Fibroblast of lung (primary cell): ENCODE measurements around the gene SLC16A1. TPM values are rescaled to one million over a fixed set of nuclear protein-coding genes. Genes with fewer than 3 reads are reported as not detected.

Experiments
- DNase-seq, 2 donors: peaks; one replicate each; pipeline versions ENCODE4 v3.0.0 to v3.0.0-alpha.2; 2010; ENCODE audit warnings: low read depth in 2 of 2
- H2AFZ ChIP-seq: 2 replicates; pipeline ENCODE4 v1.5.1; 2012; ENCODE audit warnings: low read length, control low read depth, inconsistent platforms
- H3K27ac ChIP-seq: 2 replicates; pipeline ENCODE4 v1.5.1; 2011; ENCODE audit warnings: low read length, control low read depth; ENCODE audit not compliant: insufficient read depth
- H3K27me3 ChIP-seq: 2 replicates; pipeline ENCODE4 v1.5.1; 2011; ENCODE audit warnings: mild to moderate bottlenecking, low read length; ENCODE audit not compliant: control insufficient read depth, insufficient read depth
- H3K36me3 ChIP-seq: 2 replicates; pipeline ENCODE4 v1.5.1; 2011; ENCODE audit warnings: low read length; ENCODE audit not compliant: control insufficient read depth, insufficient read depth
- H3K4me1 ChIP-seq: 2 replicates; pipeline ENCODE4 v1.5.1; 2011; ENCODE audit warnings: low read length; ENCODE audit not compliant: control insufficient read depth, insufficient read depth; ENCODE audit errors: extremely low read depth
- H3K4me2 ChIP-seq: 2 replicates; pipeline ENCODE4 v1.5.1; 2011; ENCODE audit warnings: low read length, control low read depth; ENCODE audit not compliant: insufficient read depth; ENCODE audit errors: extremely low read depth
- H3K4me3 ChIP-seq, 4 experiments: fragments of 200-600 bp in 1 of 4; sonication (generic) in 1 of 4; replicated peaks in 1 of 4; 2 replicates each; pipeline ENCODE4 v1.5.1; 2011 to 2016; ENCODE audit warnings: low read length in 4 of 4, low read depth in 3 of 4, mild to moderate bottlenecking in 3 of 4, control low read depth in 2 of 4, inconsistent platforms in 1 of 4, mixed read lengths in 1 of 4; ENCODE audit not compliant: insufficient read depth in 1 of 4; ENCODE audit errors: control extremely low read depth in 1 of 4
- H3K79me2 ChIP-seq: 2 replicates; pipeline ENCODE4 v1.5.1; 2012; ENCODE audit warnings: mild to moderate bottlenecking, low read length, inconsistent platforms; ENCODE audit not compliant: control insufficient read depth, insufficient read depth
- H3K9ac ChIP-seq: 2 replicates; pipeline ENCODE4 v1.5.1; 2011; ENCODE audit warnings: mild to moderate bottlenecking, low read length, control low read depth; ENCODE audit not compliant: insufficient read depth
- H3K9me3 ChIP-seq: 2 replicates; pipeline ENCODE4 v1.5.1; 2012; ENCODE audit warnings: low read depth, low read length; ENCODE audit not compliant: control insufficient read depth, insufficient read depth
- H4K20me1 ChIP-seq: 2 replicates; pipeline ENCODE4 v1.5.1; 2011; ENCODE audit warnings: low read length; ENCODE audit not compliant: control insufficient read depth, insufficient read depth; ENCODE audit errors: extremely low read depth
- EZH2 ChIP-seq: IDR thresholded peaks from 2 replicates; pipeline ENCODE4 v1.5.1; 2012; ENCODE audit warnings: low read length, control low read depth, mild to moderate bottlenecking; ENCODE audit errors: missing control alignments
- polyA plus RNA-seq, 2 donors: library from polyadenylated mRNA; depleted of rRNA in 1 of 2; stranded (reverse) in 1 of 2; unstranded in 1 of 2; fragments of >200 nt; gene quantifications; 2 replicates each; pipeline ENCODE4 v1.2.1, GENCODE V29; 2011 to 2012; ENCODE audit warnings: missing spikeins in 1 of 2
- total RNA-seq: library from RNA; depleted of rRNA; stranded (reverse); fragments of >200 nt; gene quantifications from 2 replicates; pipeline ENCODE4 v1.2.1, GENCODE V29; 2014
- TF ChIP-seq, protein P1 (sequence below), 2 donors: IDR thresholded peaks in 1 of 2; conservative IDR thresholded peaks in 1 of 2; 1 replicate in 1 of 2; 2 replicates in 1 of 2; pipeline ENCODE4 v1.5.1; 2011 to 2012; ENCODE audit warnings: low read length in 2 of 2, control low read depth in 1 of 2, inconsistent platforms in 1 of 2, low read depth in 1 of 2, mild to moderate bottlenecking in 1 of 2

The SLC16A1 gene
- total and polyA plus RNA-seq, 2 donors (not counting 1 experiment from before 2014, with no cell fraction given) = 51.3 to 59.1 TPM

GRCh38 chr1:112911506-112912220 lies 44.3 kb downstream of the SLC16A1 start:
- H3K27ac ChIP-seq = no peak overlapping the region
- no peak overlapping the region for H3K9ac ChIP-seq
- no peak overlapping the region for H3K4me2 ChIP-seq
- H3K27me3 ChIP-seq = no peaks in the 10 kb centered on the region
- no peak overlapping the region for H2AFZ ChIP-seq
- no peaks in the 10 kb centered on the region for H3K36me3 ChIP-seq
- TF ChIP-seq, protein P1, sequence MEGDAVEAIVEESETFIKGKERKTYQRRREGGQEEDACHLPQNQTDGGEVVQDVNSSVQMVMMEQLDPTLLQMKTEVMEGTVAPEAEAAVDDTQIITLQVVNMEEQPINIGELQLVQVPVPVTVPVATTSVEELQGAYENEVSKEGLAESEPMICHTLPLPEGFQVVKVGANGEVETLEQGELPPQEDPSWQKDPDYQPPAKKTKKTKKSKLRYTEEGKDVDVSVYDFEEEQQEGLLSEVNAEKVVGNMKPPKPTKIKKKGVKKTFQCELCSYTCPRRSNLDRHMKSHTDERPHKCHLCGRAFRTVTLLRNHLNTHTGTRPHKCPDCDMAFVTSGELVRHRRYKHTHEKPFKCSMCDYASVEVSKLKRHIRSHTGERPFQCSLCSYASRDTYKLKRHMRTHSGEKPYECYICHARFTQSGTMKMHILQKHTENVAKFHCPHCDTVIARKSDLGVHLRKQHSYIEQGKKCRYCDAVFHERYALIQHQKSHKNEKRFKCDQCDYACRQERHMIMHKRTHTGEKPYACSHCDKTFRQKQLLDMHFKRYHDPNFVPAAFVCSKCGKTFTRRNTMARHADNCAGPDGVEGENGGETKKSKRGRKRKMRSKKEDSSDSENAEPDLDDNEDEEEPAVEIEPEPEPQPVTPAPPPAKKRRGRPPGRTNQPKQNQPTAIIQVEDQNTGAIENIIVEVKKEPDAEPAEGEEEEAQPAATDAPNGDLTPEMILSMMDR (conservative IDR thresholded peaks at IDR 0.05 in 1 of 2, IDR thresholded peaks at IDR 0.05 in 1 of 2; ENCODE audit: low read depth in 1 of 2, low read length in 2 of 2) = no peak
- TF ChIP-seq EZH2 = no peak
- peaks cover 2% of the 10 kb centered on the region for H3K4me1 ChIP-seq
- no peaks in the 10 kb centered on the region for H3K9me3 ChIP-seq
- DNase-seq = no peak
- H3K79me2 ChIP-seq = no peaks in the 10 kb centered on the region
- H4K20me1 ChIP-seq = no peaks in the 10 kb centered on the region
- H3K4me3 ChIP-seq = no peak overlapping the region

DNA sequence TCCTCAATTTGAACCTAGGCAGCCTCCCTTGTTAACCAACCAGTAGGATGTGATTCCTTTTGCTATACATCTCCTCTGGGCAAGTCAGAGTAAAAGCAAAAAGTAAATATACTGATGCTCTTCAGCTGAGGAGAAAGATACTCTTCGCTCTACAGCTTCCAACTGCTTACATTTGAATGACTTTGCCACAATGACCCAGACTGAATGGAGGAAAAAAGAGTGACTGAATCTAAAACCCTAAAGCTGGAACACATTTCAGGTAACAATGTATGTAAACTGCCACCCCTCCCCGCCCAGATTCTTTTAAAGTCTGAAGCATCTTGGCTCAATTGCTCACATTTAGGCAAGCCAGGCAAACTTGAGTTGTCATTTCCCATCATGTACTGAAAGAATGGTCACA lies 46.1 kb downstream of the SLC16A1 start:
- no peak overlapping the region for H2AFZ ChIP-seq
- H3K79me2 ChIP-seq = no peaks in the 10 kb centered on the region
- H3K9ac ChIP-seq = no peak overlapping the region
- no peak overlapping the region for H3K4me2 ChIP-seq
- no peak overlapping the region for H3K4me3 ChIP-seq
- H3K36me3 ChIP-seq = no peaks in the 10 kb centered on the region
- H3K9me3 ChIP-seq = no peaks in the 10 kb centered on the region
- H3K27me3 ChIP-seq = no peaks in the 10 kb centered on the region
- no peak overlapping the region for H3K27ac ChIP-seq
- no peaks in the 10 kb centered on the region for H4K20me1 ChIP-seq
- no peak for DNase-seq
- peaks cover 2% of the 10 kb centered on the region for H3K4me1 ChIP-seq
- no peak for TF ChIP-seq EZH2
- TF ChIP-seq, protein P1 (conservative IDR thresholded peaks at IDR 0.05 in 1 of 2, IDR thresholded peaks at IDR 0.05 in 1 of 2; ENCODE audit: low read depth in 1 of 2, low read length in 2 of 2) = no peak

GRCh38 chr1:112906150-112906698 lies 49.8 kb downstream of the SLC16A1 start:
- Histone ChIP-seq H3K4me2 (no peak overlapping the region), H3K9ac (no peak overlapping the region), H2AFZ (no peak overlapping the region), H3K27me3 (no peaks in the 10 kb centered on the region), H4K20me1 (no peaks in the 10 kb centered on the region), H3K36me3 (no peaks in the 10 kb centered on the region), H3K79me2 (no peaks in the 10 kb centered on the region), H3K4me3 (no peak overlapping the region), H3K4me1 (peaks cover 2% of the 10 kb centered on the region), H3K27ac (no peak overlapping the region), H3K9me3 (no peaks in the 10 kb centered on the region)
- TF ChIP-seq, protein P1 (conservative IDR thresholded peaks at IDR 0.05 in 1 of 2, IDR thresholded peaks at IDR 0.05 in 1 of 2; ENCODE audit: low read depth in 1 of 2, low read length in 2 of 2) = no peak
- TF ChIP-seq EZH2 = no peak
- DNase-seq = peak in 1 of 2 donors; percentile 26
